GM12891 (cell line): ENCODE measurements around the gene RIC1.

ENCODE experiments used
- POLR2A ChIP-seq: IDR thresholded peaks from 2 replicates; pipeline ENCODE4 v1.6.1; 2011; ENCODE audit warnings: low read depth, low read length, control low read depth
- POLR2AphosphoS5 ChIP-seq: IDR thresholded peaks from 2 replicates; pipeline ENCODE4 v1.6.1; 2011; ENCODE audit warnings: low read depth, low read length, control low read depth

DNA sequence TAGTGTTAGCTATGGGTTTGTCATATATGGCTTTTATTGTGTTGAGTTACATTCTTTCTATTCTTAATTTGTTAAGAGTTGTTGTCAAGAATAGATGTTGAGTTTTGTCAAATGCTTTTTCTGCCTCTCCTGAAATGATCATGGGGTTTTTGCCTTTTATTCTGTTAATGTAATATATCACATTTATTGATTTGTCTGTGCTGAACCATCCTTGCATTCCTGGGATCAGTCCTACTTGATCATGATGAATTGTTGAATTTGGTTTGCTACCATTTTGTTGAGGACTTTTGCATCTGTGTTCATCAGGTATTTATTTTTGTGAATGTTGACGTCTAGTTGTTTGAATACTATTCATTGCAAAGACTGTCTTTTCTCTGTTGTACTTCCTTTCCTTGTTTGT is 23.9 kb downstream of the RIC1 start:
- TF ChIP-seq POLR2A (no peak), POLR2AphosphoS5 (no peak)
